Vagina (tissue), 2 donors: ENCODE results near the gene GADD45A. TPM values are rescaled to one million over a fixed set of nuclear protein-coding genes. Genes with fewer than 3 reads are reported as not detected.
A peak's percentile ranks its signal among the peaks of the same experiment; 100 is the strongest.

Experiments used
- DNase-seq, 2 donors: peaks; one replicate each; pipeline ENCODE4 v3.0.0-alpha.2; 2017; ENCODE audit errors: extremely low spot score in 2 of 2
- H3K27ac ChIP-seq: fragments of 200-600 bp; sonication (generic); one replicate; pipeline ENCODE4 v1.5.1; 2019
- H3K27me3 ChIP-seq: fragments of 200-600 bp; sonication (generic); one replicate; pipeline ENCODE4 v1.5.1; 2019
- H3K36me3 ChIP-seq, 2 donors: fragments of 200-600 bp; sonication (generic); one replicate each; pipeline ENCODE4 v1.5.1; 2017 to 2019
- H3K4me1 ChIP-seq: fragments of 200-600 bp; sonication (generic); one replicate; pipeline ENCODE4 v1.5.1; 2019
- H3K4me3 ChIP-seq, 2 donors: fragments of 200-600 bp; sonication (generic); 1 replicate in 1 of 2; 2 replicates in 1 of 2; pipeline ENCODE4 v1.5.1; 2016 to 2019
- H3K9me3 ChIP-seq: fragments of 200-600 bp; sonication (generic); one replicate; pipeline ENCODE4 v1.5.1; 2019
- POLR2A ChIP-seq, 2 donors: fragments of 450-650 bp; IDR thresholded peaks; one replicate each; pipeline ENCODE4 v1.6.1; 2017; ENCODE audit warnings: antibody characterized with exemption in 2 of 2, mild to moderate bottlenecking in 2 of 2, moderate library complexity in 2 of 2
- POLR2AphosphoS5 ChIP-seq, 2 donors: sonication (generic); formaldehyde crosslinking; IDR thresholded peaks; one replicate each; pipeline ENCODE4 v1.9.0; 2017; ENCODE audit warnings: antibody characterized with exemption in 2 of 2, mild to moderate bottlenecking in 2 of 2, low read depth in 1 of 2; ENCODE audit not compliant: insufficient read depth in 1 of 2
- intact Hi-C: fragments of 100-400 bp; cut with DNase I; formaldehyde crosslinking; loops from one replicate; pipeline ENCODE4 v1.15.1; 2023
- total RNA-seq: library from RNA; depleted of rRNA; stranded (reverse); fragments of >200 nt; gene quantifications from one replicate; pipeline ENCODE4 v1.2.3, GENCODE V29; 2016
- TF ChIP-seq, protein P1 (sequence below), 3 experiments: fragments of 450-650 bp in 2 of 3; fragments of 200-600 bp in 1 of 3; sonication (generic) in 1 of 3; IDR thresholded peaks; one replicate each; pipeline ENCODE4 v1.5.1; 2017 to 2019; ENCODE audit warnings: antibody characterized with exemption in 3 of 3, mild to moderate bottlenecking in 2 of 3, moderate library complexity in 2 of 3

The GADD45A gene
- total RNA-seq, 1 donor from 2014 or later, result 44.4 TPM

DNA sequence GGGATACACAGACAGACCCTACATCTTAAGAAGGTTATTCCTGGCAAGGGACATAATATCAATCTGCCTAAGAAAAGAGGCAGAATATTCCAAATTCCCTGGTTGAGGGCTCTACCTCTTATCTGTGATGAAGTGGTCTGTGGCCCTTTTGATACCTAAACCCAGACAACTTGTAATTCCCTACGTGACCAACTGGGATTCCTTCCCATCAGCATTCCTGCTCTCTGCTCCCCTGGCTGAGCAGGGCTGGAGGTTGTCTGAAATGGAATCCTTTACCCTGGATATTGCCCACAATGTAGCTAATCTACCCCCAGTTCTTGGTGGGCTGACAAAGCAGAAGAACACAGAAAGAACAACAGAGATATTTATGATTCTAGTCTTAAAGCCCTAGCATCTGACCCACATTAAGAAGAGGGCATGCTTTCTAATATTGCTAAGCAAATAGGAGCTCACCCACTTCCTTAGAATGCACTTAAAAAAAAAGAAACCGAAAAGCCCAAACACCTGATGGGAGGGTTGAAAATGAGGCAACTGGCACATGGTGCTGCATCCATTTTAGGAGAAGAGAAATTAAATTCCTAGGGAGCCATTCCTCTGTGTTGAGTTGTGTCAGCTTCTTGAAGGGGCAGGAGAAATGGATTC lies 36.8 kb downstream of the GADD45A start:
- Histone ChIP-seq H3K4me1 (peaks cover 76% of the 10 kb centered on the region), H3K9me3 (no peaks in the 10 kb centered on the region), H3K27me3 (no peaks in the 10 kb centered on the region), H3K27ac (no peak overlapping the region), H3K4me3 (no peak overlapping the region), H3K36me3 (no peaks in the 10 kb centered on the region)
- TF ChIP-seq POLR2AphosphoS5 (IDR thresholded peaks at IDR 0.05; ENCODE audit: insufficient read depth in 1 of 2, low read depth in 1 of 2), result no peak
- no peak for TF ChIP-seq POLR2A (IDR thresholded peaks at IDR 0.05)
- TF ChIP-seq, protein P1, sequence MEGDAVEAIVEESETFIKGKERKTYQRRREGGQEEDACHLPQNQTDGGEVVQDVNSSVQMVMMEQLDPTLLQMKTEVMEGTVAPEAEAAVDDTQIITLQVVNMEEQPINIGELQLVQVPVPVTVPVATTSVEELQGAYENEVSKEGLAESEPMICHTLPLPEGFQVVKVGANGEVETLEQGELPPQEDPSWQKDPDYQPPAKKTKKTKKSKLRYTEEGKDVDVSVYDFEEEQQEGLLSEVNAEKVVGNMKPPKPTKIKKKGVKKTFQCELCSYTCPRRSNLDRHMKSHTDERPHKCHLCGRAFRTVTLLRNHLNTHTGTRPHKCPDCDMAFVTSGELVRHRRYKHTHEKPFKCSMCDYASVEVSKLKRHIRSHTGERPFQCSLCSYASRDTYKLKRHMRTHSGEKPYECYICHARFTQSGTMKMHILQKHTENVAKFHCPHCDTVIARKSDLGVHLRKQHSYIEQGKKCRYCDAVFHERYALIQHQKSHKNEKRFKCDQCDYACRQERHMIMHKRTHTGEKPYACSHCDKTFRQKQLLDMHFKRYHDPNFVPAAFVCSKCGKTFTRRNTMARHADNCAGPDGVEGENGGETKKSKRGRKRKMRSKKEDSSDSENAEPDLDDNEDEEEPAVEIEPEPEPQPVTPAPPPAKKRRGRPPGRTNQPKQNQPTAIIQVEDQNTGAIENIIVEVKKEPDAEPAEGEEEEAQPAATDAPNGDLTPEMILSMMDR (IDR thresholded peaks at IDR 0.05), result no peak
- no peak for DNase-seq
- intact Hi-C loops, result no loop called here

DNA sequence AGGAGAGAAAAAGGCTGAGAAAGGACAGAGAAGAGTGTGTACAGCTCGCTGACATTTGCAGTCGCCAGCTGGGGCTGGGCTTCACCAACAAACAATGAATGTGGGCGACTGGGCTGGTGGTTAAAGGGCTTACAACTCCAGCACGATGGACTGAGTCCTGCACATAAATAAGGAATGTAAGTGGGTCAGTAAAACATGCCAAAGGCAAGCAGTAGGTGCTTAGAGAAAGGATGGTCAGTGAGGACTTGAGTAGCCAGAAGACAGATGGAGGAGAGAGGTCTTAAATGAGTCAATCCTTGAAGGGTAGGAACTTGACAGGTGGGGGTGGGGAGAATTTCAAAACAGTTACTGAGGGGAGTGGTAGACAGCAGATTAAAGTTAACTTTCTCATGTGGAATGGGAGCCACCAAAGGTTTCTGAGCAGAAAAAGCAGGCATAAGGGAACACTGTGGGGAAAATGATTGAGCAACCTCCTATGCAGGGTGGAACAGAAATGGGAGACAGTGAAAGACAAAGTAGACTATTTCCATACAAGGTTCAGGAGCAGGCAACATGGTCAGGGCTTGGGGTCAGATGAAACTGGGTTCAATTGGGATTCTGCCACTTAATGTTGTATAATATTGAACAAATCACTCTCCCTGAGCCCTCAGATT lies 37.4 kb downstream of the GADD45A start:
- Histone ChIP-seq H3K27ac (no peak overlapping the region), H3K9me3 (no peaks in the 10 kb centered on the region), H3K4me3 (no peak overlapping the region), H3K4me1 (peaks cover 69% of the 10 kb centered on the region), H3K36me3 (no peaks in the 10 kb centered on the region), H3K27me3 (no peaks in the 10 kb centered on the region)
- DNase-seq, result no peak
- TF ChIP-seq, protein P1 (IDR thresholded peaks at IDR 0.05), result no peak
- TF ChIP-seq POLR2A (IDR thresholded peaks at IDR 0.05), result no peak
- no peak for TF ChIP-seq POLR2AphosphoS5 (IDR thresholded peaks at IDR 0.05; ENCODE audit: insufficient read depth in 1 of 2, low read depth in 1 of 2)
- intact Hi-C loops, result no loop called here

DNA sequence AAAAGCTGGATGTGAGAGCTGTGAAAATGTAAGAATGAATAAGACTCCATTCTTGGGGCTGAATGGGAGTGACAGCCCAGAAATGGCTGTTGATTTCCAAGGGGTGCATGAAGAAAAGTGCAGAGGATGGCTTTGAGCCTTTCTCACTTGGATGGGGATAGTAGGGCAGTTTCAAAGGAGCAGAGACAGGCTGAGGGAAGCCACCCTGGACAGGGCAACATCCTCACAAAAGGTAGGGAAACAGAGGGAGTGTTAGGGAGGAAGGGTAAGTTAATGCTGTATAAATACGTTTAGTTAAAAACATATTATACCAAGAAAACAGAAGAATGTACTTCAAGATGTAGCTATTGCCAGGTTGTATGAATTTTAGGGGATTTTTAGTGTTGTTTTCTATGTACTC lies 38.1 kb downstream of the GADD45A start:
- intact Hi-C loops, result no loop called here
- no peaks in the 10 kb centered on the region for H3K36me3 ChIP-seq
- H3K27me3 ChIP-seq, result no peaks in the 10 kb centered on the region
- H3K4me1 ChIP-seq, result peaks cover 62% of the 10 kb centered on the region
- no peak overlapping the region for H3K4me3 ChIP-seq
- no peak overlapping the region for H3K27ac ChIP-seq
- TF ChIP-seq POLR2AphosphoS5 (IDR thresholded peaks at IDR 0.05; ENCODE audit: insufficient read depth in 1 of 2, low read depth in 1 of 2), result no peak
- TF ChIP-seq, protein P1 (IDR thresholded peaks at IDR 0.05), result no peak
- no peak for TF ChIP-seq POLR2A (IDR thresholded peaks at IDR 0.05)
- no peaks in the 10 kb centered on the region for H3K9me3 ChIP-seq
- DNase-seq, result no peak

DNA sequence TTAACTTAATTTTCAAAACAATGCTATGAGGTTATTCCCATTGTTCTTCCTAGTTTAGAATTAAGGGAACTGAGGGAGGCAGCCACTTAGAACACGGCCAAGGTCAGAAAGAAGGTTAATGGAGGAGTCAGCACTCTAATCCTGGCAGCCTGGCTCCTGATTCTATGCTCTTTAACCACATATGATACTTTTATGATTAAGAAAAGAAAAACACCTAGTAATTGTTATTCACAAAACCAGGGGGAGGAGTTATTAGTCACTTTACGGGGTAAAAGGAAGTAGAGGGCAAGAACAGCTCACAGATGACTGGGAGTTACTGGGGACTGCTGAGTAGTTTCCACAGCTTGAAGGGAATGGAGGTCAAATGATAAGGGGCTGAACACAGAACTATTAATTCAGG lies 38.6 kb downstream of the GADD45A start:
- H3K27ac ChIP-seq, result no peak overlapping the region
- no peaks in the 10 kb centered on the region for H3K9me3 ChIP-seq
- DNase-seq, result no peak
- no peaks in the 10 kb centered on the region for H3K36me3 ChIP-seq
- peaks cover 57% of the 10 kb centered on the region for H3K4me1 ChIP-seq
- intact Hi-C loops, result no loop called here
- no peaks in the 10 kb centered on the region for H3K27me3 ChIP-seq
- H3K4me3 ChIP-seq, result no peak overlapping the region
- TF ChIP-seq POLR2AphosphoS5 (IDR thresholded peaks at IDR 0.05; ENCODE audit: insufficient read depth in 1 of 2, low read depth in 1 of 2), result peak in 1 of 2 donors; percentile 60
- TF ChIP-seq, protein P1 (IDR thresholded peaks at IDR 0.05), result no peak

DNA sequence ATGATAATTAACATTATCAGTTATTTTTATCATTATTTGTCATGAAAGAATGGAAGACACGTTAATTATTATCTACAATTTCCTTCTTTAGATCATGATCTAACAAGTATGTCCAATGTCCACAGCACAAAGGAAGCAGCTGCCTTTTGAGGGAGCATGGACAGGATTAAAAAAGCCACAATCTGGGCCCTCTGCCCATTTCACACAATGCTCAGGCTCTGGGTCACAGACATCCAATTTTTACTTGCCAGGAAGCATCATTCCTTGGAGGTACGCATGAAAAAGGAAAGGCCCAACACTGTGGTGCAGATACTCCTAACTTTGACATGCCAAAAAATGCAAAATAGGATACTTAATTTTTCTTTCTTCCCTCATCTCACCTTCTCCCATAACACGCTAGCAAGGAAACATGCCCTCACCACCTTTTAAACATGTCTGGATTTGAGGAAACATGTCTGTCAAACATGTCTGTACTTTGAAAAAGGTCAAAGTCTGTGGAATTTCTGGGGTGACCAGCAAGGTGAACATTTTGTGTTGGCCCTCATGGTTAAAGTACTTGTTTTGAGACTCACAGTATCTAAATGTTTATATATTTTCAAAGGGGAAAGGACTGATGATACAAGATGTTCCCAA lies 40.0 kb downstream of the GADD45A start:
- TF ChIP-seq, protein P1 (IDR thresholded peaks at IDR 0.05), result no peak
- peak in 1 of 2 donors; percentile 69 for TF ChIP-seq POLR2AphosphoS5 (IDR thresholded peaks at IDR 0.05; ENCODE audit: insufficient read depth in 1 of 2, low read depth in 1 of 2)
- no peak overlapping the region for H3K27ac ChIP-seq
- DNase-seq, result no peak
- no peaks in the 10 kb centered on the region for H3K9me3 ChIP-seq
- H3K4me1 ChIP-seq, result peaks cover 49% of the 10 kb centered on the region
- no peaks in the 10 kb centered on the region for H3K27me3 ChIP-seq
- no peaks in the 10 kb centered on the region for H3K36me3 ChIP-seq
- H3K4me3 ChIP-seq, result no peak overlapping the region
- intact Hi-C loops, result no loop called here
